Left renal pelvis (tissue), 4 donors: ENCODE data around the gene PCDH7. TPM values are rescaled to one million over a fixed set of nuclear protein-coding genes. Genes with fewer than 3 reads are reported as not detected.

Source experiments
- DNase-seq, 4 donors: peaks; one replicate each; pipeline ENCODE4 v3.0.0-alpha.2; 2013; ENCODE audit warnings: low read depth in 4 of 4, low spot score in 3 of 4
- polyA plus RNA-seq, 4 donors: library from polyadenylated mRNA; unstranded; fragments of 120-200 nt; gene quantifications; one replicate each; pipeline ENCODE4 v1.2.1, GENCODE V29; 2013; ENCODE audit not compliant: insufficient read length in 4 of 4

PCDH7 gene
- polyA plus RNA-seq, result 10 to 100 TPM; 17.2 to 38.2 (median 21.6) TPM

GRCh38 chr4:30720021-30720660, at the start of gene PCDH7:
Gene PCDH7, plus strand, starts transcription at chr4:30720369. Its CDS starts 1,054 bp downstream, at chr4:30721423.
- DNase-seq, result peak in 1 of 4 donors; percentile 57

- DNase-seq, result no peak
Measured at GRCh38 chr4:30671926-30672448, 48.2 kb upstream of the PCDH7 start.

- DNase-seq, result no peak
Measured at GRCh38 chr4:30696191-30696590, 24.0 kb upstream of the PCDH7 start.

- no peak for DNase-seq
Measured at GRCh38 chr4:30714408-30715031, 5.6 kb upstream of the PCDH7 start.

GRCh38 chr4:30716158-30716557, 4.0 kb upstream of the PCDH7 start:
- DNase-seq, result no peak

- peak in 1 of 4 donors; percentile 33 for DNase-seq
Measured at GRCh38 chr4:30716681-30717207, 3.4 kb upstream of the PCDH7 start.

GRCh38 chr4:30717208-30718020, 2.8 kb upstream of the PCDH7 start:
- peak in 1 of 4 donors; percentile 60 for DNase-seq

- peak in 1 of 4 donors; percentile 33 for DNase-seq
Measured at GRCh38 chr4:30718021-30718542, 2.1 kb upstream of the PCDH7 start.

GRCh38 chr4:30718641-30719453, 1.3 kb upstream of the PCDH7 start:
- no peak for DNase-seq

- DNase-seq, result peak in 1 of 4 donors; percentile 50
Measured at GRCh38 chr4:30719454-30720020, 632 bp upstream of the PCDH7 start.

GRCh38 chr4:30720661-30721184, 554 bp downstream of the PCDH7 start:
- no peak for DNase-seq

GRCh38 chr4:30721185-30722091, 1.3 kb downstream of the PCDH7 start:
- DNase-seq, result no peak

GRCh38 chr4:30722092-30722358, 1.9 kb downstream of the PCDH7 start:
- no peak for DNase-seq

- DNase-seq, result no peak
Measured at GRCh38 chr4:30722359-30723200, 2.4 kb downstream of the PCDH7 start.

GRCh38 chr4:30723201-30723955, 3.2 kb downstream of the PCDH7 start:
- DNase-seq, result no peak

GRCh38 chr4:30724247-30724646, 4.1 kb downstream of the PCDH7 start:
- no peak for DNase-seq

GRCh38 chr4:30725562-30725961, 5.4 kb downstream of the PCDH7 start:
- DNase-seq, result no peak
